OCI-LY3 (cell line): ENCODE data around the gene GPHN.

Experiments
- H2AFZ ChIP-seq: fragments of 200-600, 300-600 bp; shearing (Covaris generic); 2 replicates; pipeline ENCODE4 v1.6.0; 2014; ENCODE audit warnings: antibody characterized with exemption, low read depth, low read length
- H3K27ac ChIP-seq: fragments of 200-600, 300-600 bp; sonication (generic); 2 replicates; pipeline ENCODE4 v1.5.1; 2014; ENCODE audit warnings: mild to moderate bottlenecking, low read length, moderate library complexity, mixed read lengths
- H3K27me3 ChIP-seq: fragments of 200-600, 300-600 bp; sonication (generic); 2 replicates; pipeline ENCODE4 v1.6.1; 2014; ENCODE audit warnings: low read depth, low read length, mixed read lengths
- H3K36me3 ChIP-seq: fragments of 200-600, 300-600 bp; sonication (generic); replicated peaks from 2 replicates; pipeline ENCODE3; 2014; ENCODE audit warnings: low read depth, low read length, mixed read lengths
- H3K4me1 ChIP-seq: fragments of 300-600, 200-600 bp; sonication (generic); 2 replicates; pipeline ENCODE4 v1.6.1; 2014; ENCODE audit warnings: low read length, mixed read lengths
- H3K4me2 ChIP-seq: fragments of 200-600, 300-600 bp; sonication (generic); 2 replicates; pipeline ENCODE4 v1.6.1; 2014; ENCODE audit warnings: low read length, mixed read lengths
- H3K4me3 ChIP-seq: fragments of 300-600, 200-600 bp; sonication (generic); 2 replicates; pipeline ENCODE4 v1.5.1; 2014; ENCODE audit warnings: antibody characterized with exemption, mild to moderate bottlenecking, low read length, moderate library complexity
- H3K79me2 ChIP-seq: fragments of 300-600, 200-600 bp; shearing (Covaris generic); 2 replicates; pipeline ENCODE4 v1.6.1; 2014; ENCODE audit warnings: mild to moderate bottlenecking, low read length, mixed read lengths
- H3K9ac ChIP-seq: fragments of 300-600, 200-600 bp; shearing (Covaris generic); 2 replicates; pipeline ENCODE4 v1.6.0; 2014; ENCODE audit warnings: mild to moderate bottlenecking, low read length, moderate library complexity
- H3K9me3 ChIP-seq: fragments of 200-600, 300-600 bp; shearing (Covaris generic); 2 replicates; pipeline ENCODE4 v1.6.1; 2014; ENCODE audit warnings: low read length, mixed read lengths; ENCODE audit not compliant: insufficient read depth
- H4K20me1 ChIP-seq: fragments of 200-600, 300-600 bp; sonication (generic); 2 replicates; pipeline ENCODE4 v1.6.1; 2016; ENCODE audit warnings: low read length, mixed read lengths; ENCODE audit not compliant: insufficient read depth
- EZH2phosphoT487 ChIP-seq: fragments of 200-600 bp; shearing (Covaris generic); IDR thresholded peaks from 2 replicates; pipeline ENCODE4 v1.6.1; 2018; ENCODE audit warnings: antibody characterized with exemption, mixed run types, low read depth
- TF ChIP-seq, protein P1 (sequence below): fragments of 200-600, 300-600 bp; sonication (generic); IDR thresholded peaks from 2 replicates; pipeline ENCODE4 v1.5.1; 2014; ENCODE audit warnings: antibody characterized with exemption, low read length, low read depth

The GPHN gene

DNA sequence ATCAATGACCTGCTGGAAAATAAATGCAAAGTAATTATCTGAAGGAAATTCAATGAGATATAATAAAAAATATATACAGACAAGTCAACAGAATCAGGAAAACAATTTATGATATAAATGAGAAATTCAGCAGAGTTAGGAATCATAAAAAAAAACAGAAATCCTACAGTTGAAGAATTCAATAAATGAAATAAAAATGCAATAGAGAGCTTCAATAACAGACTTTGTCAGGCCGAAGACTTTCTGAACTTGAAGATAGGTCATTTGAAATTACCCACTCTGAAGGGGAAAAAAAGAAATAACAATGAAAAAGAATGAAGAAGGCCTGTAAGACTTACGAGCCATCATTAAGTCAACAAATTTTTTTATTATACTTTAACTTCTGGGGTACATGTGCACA, 665.8 kb downstream of the GPHN start:
- no peak overlapping the region for H3K4me3 ChIP-seq
- H3K27ac ChIP-seq, result no peak overlapping the region

DNA sequence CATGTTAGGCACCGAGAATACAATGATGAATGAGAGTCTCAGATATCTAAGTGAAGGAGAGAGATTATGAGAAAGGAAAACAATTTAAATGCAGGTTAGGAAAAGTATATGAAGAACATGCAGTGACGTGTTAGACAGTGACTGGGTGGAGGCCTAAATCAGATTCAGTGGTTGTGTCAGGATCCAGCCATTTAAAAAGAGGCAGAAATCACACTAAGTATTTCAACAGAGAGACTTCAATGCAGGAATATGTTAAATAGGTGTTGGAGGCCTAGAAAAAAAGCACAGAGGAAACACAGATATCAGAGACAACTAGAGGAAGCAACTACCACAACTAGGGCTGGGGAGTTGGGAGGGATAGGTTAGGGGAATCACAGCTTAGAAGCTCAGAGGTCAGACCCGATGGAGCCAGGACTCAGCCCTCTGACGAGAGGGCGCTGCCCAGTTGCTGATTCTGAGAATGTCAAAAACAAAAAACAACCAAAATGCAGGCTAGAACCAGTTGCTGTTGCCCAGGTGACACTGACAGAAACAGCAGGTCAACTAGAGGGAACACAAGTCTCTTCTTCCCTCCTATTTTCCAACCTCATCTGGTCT, 678.3 kb downstream of the GPHN start:
- Histone ChIP-seq H3K27ac (no peak overlapping the region), H2AFZ (no peak overlapping the region), H3K27me3 (no peaks in the 10 kb centered on the region), H3K4me2 (0 out of 2 replicates have a peak overlapping the region, but pooled peaks have one; percentile 2), H4K20me1 (no peaks in the 10 kb centered on the region), H3K36me3 (no peaks in the 10 kb centered on the region), H3K79me2 (no peaks in the 10 kb centered on the region), H3K4me3 (no peak overlapping the region), H3K4me1 (peaks cover 17% of the 10 kb centered on the region), H3K9ac (no peak overlapping the region), H3K9me3 (no peaks in the 10 kb centered on the region)
- TF ChIP-seq, protein P1, sequence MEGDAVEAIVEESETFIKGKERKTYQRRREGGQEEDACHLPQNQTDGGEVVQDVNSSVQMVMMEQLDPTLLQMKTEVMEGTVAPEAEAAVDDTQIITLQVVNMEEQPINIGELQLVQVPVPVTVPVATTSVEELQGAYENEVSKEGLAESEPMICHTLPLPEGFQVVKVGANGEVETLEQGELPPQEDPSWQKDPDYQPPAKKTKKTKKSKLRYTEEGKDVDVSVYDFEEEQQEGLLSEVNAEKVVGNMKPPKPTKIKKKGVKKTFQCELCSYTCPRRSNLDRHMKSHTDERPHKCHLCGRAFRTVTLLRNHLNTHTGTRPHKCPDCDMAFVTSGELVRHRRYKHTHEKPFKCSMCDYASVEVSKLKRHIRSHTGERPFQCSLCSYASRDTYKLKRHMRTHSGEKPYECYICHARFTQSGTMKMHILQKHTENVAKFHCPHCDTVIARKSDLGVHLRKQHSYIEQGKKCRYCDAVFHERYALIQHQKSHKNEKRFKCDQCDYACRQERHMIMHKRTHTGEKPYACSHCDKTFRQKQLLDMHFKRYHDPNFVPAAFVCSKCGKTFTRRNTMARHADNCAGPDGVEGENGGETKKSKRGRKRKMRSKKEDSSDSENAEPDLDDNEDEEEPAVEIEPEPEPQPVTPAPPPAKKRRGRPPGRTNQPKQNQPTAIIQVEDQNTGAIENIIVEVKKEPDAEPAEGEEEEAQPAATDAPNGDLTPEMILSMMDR, result no peak
- TF ChIP-seq EZH2phosphoT487, result no peak

More for the DNA sequence above, 665.8 kb downstream of the GPHN start:
- H4K20me1 ChIP-seq, result no peaks in the 10 kb centered on the region
- no peaks in the 10 kb centered on the region for H3K4me1 ChIP-seq
- TF ChIP-seq EZH2phosphoT487, result no peak
- TF ChIP-seq, protein P1, result no peak
- H3K79me2 ChIP-seq, result no peaks in the 10 kb centered on the region
- H3K9me3 ChIP-seq, result peaks cover 7% of the 10 kb centered on the region; the same call in 1 of the 2 replicates
- H3K36me3 ChIP-seq, result peaks cover 11% of the 10 kb centered on the region
- no peak overlapping the region for H2AFZ ChIP-seq
- no peak overlapping the region for H3K4me2 ChIP-seq
- no peaks in the 10 kb centered on the region for H3K27me3 ChIP-seq
- no peak overlapping the region for H3K9ac ChIP-seq

DNA sequence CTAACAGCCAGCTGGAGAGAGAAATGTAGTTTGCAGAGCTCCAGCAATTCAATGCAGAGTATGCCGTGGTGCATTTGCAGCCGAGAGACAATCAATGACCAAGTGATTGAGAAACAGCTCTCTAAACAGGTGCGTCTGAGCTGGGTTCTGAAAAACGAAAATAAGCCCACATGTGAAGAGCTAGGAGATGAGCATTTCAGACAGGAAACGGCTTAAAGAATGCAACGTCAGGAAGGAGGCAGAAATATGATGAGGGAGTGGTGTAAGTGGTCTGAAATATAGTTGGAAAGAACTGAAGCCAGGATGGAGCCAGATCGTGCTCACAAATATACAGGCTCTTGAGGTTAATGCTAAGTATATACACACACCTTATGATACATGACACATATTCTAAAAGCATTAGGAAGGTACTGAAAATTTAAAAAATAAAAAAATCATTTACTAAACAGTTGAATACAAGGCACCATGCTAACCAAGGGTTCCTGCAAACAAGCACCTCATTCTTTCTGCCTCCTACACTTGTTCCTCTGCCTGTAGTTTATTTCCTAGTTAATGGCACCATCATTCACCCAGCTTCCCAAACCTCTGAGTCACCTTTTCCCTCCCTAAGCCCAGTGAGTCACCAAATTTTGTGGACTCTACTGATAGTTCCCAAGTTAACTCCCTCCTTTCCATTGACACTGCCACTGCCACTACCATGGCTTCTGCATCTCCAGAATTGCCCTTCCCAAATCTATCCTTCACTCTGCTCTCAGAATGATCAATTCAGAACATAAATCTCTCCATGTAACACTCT, 679.0 kb downstream of the GPHN start:
- H3K27ac ChIP-seq, result no peak overlapping the region
- H3K9ac ChIP-seq, result no peak overlapping the region
- 0 out of 2 replicates have a peak overlapping the region, but pooled peaks have one; percentile 0 for H3K4me2 ChIP-seq
- peaks cover 17% of the 10 kb centered on the region for H3K4me1 ChIP-seq
- H3K9me3 ChIP-seq, result no peaks in the 10 kb centered on the region
- H3K4me3 ChIP-seq, result no peak overlapping the region
- no peak for TF ChIP-seq EZH2phosphoT487
- TF ChIP-seq, protein P1, result no peak
- H2AFZ ChIP-seq, result no peak overlapping the region
- H3K79me2 ChIP-seq, result no peaks in the 10 kb centered on the region
- H3K36me3 ChIP-seq, result no peaks in the 10 kb centered on the region
- no peaks in the 10 kb centered on the region for H4K20me1 ChIP-seq
- H3K27me3 ChIP-seq, result no peaks in the 10 kb centered on the region

DNA sequence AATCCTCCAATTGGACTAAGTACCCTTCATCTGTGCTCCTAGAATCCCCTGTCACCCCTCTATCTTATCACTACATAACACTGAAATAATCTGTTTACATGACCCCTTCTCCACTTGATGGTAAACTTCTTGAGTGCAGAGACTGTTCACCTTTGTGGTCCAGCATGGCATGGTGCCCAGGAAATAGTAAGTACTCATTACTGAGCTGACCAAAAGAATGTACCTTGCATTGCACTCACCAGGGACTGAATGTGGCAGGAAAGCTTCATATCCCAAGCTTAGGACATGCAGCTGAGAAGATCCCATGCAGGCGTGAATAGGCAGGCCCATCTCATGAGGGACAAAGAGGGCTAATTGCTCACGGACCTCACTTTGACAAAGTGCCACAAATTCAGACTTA, 679.9 kb downstream of the GPHN start:
- Histone ChIP-seq H3K27ac (no peak overlapping the region), H3K9ac (no peak overlapping the region), H3K4me3 (no peak overlapping the region)

More for the DNA sequence above, 679.9 kb downstream of the GPHN start:
- Histone ChIP-seq H3K36me3 (no peaks in the 10 kb centered on the region), H3K27me3 (no peaks in the 10 kb centered on the region), H2AFZ (no peak overlapping the region), H3K4me2 (no peak overlapping the region), H3K4me1 (peaks cover 17% of the 10 kb centered on the region), H3K79me2 (no peaks in the 10 kb centered on the region), H3K9me3 (no peaks in the 10 kb centered on the region), H4K20me1 (no peaks in the 10 kb centered on the region)
- TF ChIP-seq EZH2phosphoT487, result no peak
- TF ChIP-seq, protein P1, result no peak
